Measurements from ENCODE around the gene AGAP1. TPM values are rescaled to one million over a fixed set of nuclear protein-coding genes. Genes with fewer than 3 reads are reported as not detected.

AGAP1 gene
- total RNA-seq, 1 experiment from 2014 or later: 56.4 TPM

DNA sequence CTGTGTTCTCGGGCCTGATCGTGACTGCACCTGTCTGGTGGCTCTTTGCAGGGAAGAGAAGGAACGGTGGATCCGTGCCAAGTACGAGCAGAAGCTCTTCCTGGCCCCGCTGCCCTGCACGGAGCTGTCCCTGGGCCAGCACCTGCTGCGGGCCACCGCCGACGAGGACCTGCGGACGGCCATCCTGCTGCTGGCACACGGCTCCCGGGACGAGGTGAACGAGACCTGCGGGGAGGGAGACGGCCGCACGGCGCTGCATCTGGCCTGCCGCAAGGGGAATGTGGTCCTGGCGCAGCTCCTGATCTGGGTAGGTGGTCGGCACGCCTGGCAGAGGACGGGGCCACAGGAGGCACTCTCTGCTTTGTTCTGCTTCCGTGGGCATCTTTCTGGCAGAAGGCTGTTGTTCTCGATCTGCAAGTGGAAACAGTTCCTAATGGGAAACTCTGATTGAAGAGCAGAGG, 626.3 kb downstream of the AGAP1 start:
- no TSS peak for BruUV-seq (replicated peaks)
- Mint-ChIP-seq H3K9me3 (ENCODE audit: low read depth, unreplicated experiment) (no peaks in the 10 kb centered on the region), H3K27ac (ENCODE audit: unreplicated experiment) (no peak overlapping the region), H3K36me3 (ENCODE audit: insufficient read depth, unreplicated experiment) (peaks cover 11% of the 10 kb centered on the region), H3K4me3 (ENCODE audit: low read depth, unreplicated experiment) (no peak overlapping the region), H3K4me1 (ENCODE audit: low read depth, unreplicated experiment) (peaks cover 19% of the 10 kb centered on the region), H3K27me3 (ENCODE audit: unreplicated experiment) (no peaks in the 10 kb centered on the region)
- no peak for DNase-seq
- TF ChIP-seq, protein P1, sequence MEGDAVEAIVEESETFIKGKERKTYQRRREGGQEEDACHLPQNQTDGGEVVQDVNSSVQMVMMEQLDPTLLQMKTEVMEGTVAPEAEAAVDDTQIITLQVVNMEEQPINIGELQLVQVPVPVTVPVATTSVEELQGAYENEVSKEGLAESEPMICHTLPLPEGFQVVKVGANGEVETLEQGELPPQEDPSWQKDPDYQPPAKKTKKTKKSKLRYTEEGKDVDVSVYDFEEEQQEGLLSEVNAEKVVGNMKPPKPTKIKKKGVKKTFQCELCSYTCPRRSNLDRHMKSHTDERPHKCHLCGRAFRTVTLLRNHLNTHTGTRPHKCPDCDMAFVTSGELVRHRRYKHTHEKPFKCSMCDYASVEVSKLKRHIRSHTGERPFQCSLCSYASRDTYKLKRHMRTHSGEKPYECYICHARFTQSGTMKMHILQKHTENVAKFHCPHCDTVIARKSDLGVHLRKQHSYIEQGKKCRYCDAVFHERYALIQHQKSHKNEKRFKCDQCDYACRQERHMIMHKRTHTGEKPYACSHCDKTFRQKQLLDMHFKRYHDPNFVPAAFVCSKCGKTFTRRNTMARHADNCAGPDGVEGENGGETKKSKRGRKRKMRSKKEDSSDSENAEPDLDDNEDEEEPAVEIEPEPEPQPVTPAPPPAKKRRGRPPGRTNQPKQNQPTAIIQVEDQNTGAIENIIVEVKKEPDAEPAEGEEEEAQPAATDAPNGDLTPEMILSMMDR (IDR thresholded peaks at IDR 0.05; ENCODE audit: unreplicated experiment): no peak
- intact Hi-C loops (cut with micrococcal nuclease; ENCODE audit: unreplicated experiment): no loop called here
- CTCF ChIA-PET: no interaction called here

GRCh38 chr2:236120829-236121228, 627.0 kb downstream of the AGAP1 start:
- Mint-ChIP-seq H3K4me1 (ENCODE audit: low read depth, unreplicated experiment) (peaks cover 19% of the 10 kb centered on the region), H3K27me3 (ENCODE audit: unreplicated experiment) (no peaks in the 10 kb centered on the region), H3K27ac (ENCODE audit: unreplicated experiment) (no peak overlapping the region), H3K9me3 (ENCODE audit: low read depth, unreplicated experiment) (no peaks in the 10 kb centered on the region), H3K36me3 (ENCODE audit: insufficient read depth, unreplicated experiment) (peaks cover 15% of the 10 kb centered on the region), H3K4me3 (ENCODE audit: low read depth, unreplicated experiment) (no peak overlapping the region)
- CTCF ChIA-PET: interaction anchor here (0.5 kb wide), 1 partner anchor 18 kb away, joined by 3 read pairs; no protein-coding TSS in a partner anchor
- BruUV-seq (replicated peaks): no TSS peak
- no peak for DNase-seq
- intact Hi-C loops (cut with micrococcal nuclease; ENCODE audit: unreplicated experiment): no loop called here
- TF ChIP-seq, protein P1 (IDR thresholded peaks at IDR 0.05; ENCODE audit: unreplicated experiment): no peak

DNA sequence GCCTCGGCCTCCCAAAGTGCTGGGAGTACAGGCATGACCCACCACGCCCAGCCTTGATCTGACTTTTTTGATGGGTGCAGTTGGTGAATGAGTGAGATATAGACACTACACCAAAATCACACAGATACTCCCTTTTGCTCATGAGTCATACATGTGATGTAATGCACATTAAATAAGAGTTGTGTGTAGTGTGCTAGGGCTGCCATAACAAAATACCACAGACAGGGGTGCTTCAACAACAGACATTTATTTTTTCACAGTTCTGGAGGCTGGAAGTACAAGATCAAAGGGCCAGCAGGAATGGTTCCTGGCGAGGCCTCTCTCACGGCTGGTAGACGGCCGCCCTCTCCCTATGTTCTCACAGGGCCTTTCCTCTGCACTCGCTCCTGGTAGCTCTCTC, 627.7 kb downstream of the AGAP1 start:
- Mint-ChIP-seq H3K9me3 (ENCODE audit: low read depth, unreplicated experiment) (no peaks in the 10 kb centered on the region), H3K36me3 (ENCODE audit: insufficient read depth, unreplicated experiment) (peaks cover 15% of the 10 kb centered on the region), H3K4me1 (ENCODE audit: low read depth, unreplicated experiment) (peaks cover 19% of the 10 kb centered on the region), H3K27ac (ENCODE audit: unreplicated experiment) (no peak overlapping the region), H3K4me3 (ENCODE audit: low read depth, unreplicated experiment) (no peak overlapping the region), H3K27me3 (ENCODE audit: unreplicated experiment) (no peaks in the 10 kb centered on the region)
- DNase-seq: no peak
- TF ChIP-seq, protein P1 (IDR thresholded peaks at IDR 0.05; ENCODE audit: unreplicated experiment): no peak
- intact Hi-C loops (cut with micrococcal nuclease; ENCODE audit: unreplicated experiment): no loop called here
- CTCF ChIA-PET: no interaction called here
- BruUV-seq (replicated peaks): no TSS peak

DNA sequence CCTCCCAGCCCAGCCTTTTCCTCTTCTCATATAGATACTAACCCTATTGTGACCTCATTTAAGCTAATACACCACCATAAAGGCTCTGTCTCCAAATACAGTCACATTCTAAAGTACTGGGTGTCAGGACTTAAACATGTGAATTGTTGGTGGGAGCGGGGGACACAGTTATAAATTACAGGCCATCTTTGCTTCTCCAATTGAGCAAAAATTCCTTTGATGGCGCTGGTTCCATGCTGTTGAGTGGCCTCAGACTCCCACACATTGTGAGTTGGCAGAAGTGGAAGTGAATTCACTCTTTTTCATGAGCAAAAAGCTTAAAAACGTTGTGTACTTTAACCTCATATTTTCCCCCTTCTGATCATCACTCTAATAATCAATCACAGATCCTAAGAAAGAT, 628.4 kb downstream of the AGAP1 start:
- no peak for DNase-seq
- Mint-ChIP-seq H3K9me3 (ENCODE audit: low read depth, unreplicated experiment) (no peaks in the 10 kb centered on the region), H3K4me1 (ENCODE audit: low read depth, unreplicated experiment) (peaks cover 12% of the 10 kb centered on the region), H3K4me3 (ENCODE audit: low read depth, unreplicated experiment) (no peak overlapping the region), H3K36me3 (ENCODE audit: insufficient read depth, unreplicated experiment) (peaks cover 15% of the 10 kb centered on the region), H3K27ac (ENCODE audit: unreplicated experiment) (no peak overlapping the region), H3K27me3 (ENCODE audit: unreplicated experiment) (no peaks in the 10 kb centered on the region)
- CTCF ChIA-PET: no interaction called here
- intact Hi-C loops (cut with micrococcal nuclease; ENCODE audit: unreplicated experiment): no loop called here
- no TSS peak for BruUV-seq (replicated peaks)
- TF ChIP-seq, protein P1 (IDR thresholded peaks at IDR 0.05; ENCODE audit: unreplicated experiment): no peak

Data from Calu3 (cell line).